Epithelial cell of proximal tubule (primary cell): ENCODE measurements around the gene HIVEP3. TPM values are rescaled to one million over a fixed set of nuclear protein-coding genes. Genes with fewer than 3 reads are reported as not detected.

ENCODE experiments used
- DNase-seq: peaks from one replicate; pipeline ENCODE4 v3.0.0-alpha.2; 2011; ENCODE audit warnings: low read depth
- H3K4me3 ChIP-seq: 2 replicates; pipeline ENCODE4 v1.5.1; 2011; ENCODE audit warnings: low read depth, mild to moderate bottlenecking, low read length
- total RNA-seq: library from RNA; depleted of rRNA; stranded (reverse); fragments of >200 nt; gene quantifications from 2 replicates; pipeline ENCODE4 v1.2.3, GENCODE V29; 2015
- TF ChIP-seq, protein P1 (sequence below): conservative IDR thresholded peaks from 2 replicates; pipeline ENCODE4 v1.5.1; 2012; ENCODE audit warnings: low read depth, mild to moderate bottlenecking, low read length

Gene HIVEP3
- total RNA-seq, 1 donor from 2014 or later, result 3.9 TPM

DNA sequence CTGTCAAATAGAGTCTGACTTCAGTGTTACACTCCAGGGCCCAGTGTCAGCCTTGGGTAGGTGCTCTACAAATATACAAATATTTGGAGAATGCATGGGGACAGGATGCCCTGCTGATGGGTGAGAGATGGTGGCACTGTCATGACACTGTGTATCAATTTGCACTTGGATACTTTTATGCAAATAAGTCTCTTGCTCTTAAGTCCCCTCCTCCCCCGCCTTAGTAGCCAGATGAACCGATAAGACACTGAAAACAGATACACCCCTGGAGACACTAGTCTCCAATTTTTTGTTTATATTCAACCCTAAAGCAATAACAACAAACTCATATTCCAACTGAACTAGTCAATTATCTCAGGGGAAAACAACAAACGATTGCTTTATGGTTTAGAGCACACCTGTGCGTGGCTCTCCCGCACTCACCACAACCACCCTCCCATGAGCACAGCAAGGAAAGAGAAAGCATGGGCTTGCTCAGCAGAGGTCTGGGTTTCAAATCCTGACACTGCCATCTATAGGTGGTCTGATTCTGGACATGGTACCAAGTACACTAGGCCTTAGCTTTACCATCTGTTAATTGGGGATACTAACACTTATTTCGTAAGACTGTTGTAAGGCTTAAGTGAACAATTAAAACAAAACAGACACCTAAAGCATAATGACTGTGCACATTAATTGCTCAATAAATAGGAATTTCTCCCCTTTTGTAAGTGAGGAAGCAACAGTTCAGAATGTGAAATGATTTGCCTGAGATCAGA is 50.3 kb downstream of the HIVEP3 start:
- TF ChIP-seq, protein P1, sequence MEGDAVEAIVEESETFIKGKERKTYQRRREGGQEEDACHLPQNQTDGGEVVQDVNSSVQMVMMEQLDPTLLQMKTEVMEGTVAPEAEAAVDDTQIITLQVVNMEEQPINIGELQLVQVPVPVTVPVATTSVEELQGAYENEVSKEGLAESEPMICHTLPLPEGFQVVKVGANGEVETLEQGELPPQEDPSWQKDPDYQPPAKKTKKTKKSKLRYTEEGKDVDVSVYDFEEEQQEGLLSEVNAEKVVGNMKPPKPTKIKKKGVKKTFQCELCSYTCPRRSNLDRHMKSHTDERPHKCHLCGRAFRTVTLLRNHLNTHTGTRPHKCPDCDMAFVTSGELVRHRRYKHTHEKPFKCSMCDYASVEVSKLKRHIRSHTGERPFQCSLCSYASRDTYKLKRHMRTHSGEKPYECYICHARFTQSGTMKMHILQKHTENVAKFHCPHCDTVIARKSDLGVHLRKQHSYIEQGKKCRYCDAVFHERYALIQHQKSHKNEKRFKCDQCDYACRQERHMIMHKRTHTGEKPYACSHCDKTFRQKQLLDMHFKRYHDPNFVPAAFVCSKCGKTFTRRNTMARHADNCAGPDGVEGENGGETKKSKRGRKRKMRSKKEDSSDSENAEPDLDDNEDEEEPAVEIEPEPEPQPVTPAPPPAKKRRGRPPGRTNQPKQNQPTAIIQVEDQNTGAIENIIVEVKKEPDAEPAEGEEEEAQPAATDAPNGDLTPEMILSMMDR, result peak; percentile 19
- no peak overlapping the region for H3K4me3 ChIP-seq
- DNase-seq, result no peak

DNA sequence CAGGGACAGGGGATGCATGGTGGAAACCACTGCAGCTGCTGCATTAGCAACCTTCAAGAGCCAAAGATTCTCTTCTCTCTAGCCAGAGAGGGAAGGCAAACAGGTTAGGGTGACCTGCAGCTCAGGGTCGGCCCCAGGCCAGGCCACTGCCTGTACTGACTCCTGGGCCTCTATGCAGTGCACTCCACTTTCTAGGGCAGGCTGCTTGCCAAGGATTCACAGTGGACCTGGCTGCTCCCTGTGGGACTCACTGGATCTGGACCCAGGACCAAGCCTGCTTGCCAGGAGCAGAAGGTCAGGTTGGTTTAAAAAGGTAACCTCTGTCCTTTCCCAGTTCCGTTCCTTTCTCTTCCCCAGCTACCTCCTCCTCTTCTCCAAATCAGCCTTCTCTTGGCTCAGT is 52.4 kb downstream of the HIVEP3 start:
- TF ChIP-seq, protein P1, result no peak

DNA sequence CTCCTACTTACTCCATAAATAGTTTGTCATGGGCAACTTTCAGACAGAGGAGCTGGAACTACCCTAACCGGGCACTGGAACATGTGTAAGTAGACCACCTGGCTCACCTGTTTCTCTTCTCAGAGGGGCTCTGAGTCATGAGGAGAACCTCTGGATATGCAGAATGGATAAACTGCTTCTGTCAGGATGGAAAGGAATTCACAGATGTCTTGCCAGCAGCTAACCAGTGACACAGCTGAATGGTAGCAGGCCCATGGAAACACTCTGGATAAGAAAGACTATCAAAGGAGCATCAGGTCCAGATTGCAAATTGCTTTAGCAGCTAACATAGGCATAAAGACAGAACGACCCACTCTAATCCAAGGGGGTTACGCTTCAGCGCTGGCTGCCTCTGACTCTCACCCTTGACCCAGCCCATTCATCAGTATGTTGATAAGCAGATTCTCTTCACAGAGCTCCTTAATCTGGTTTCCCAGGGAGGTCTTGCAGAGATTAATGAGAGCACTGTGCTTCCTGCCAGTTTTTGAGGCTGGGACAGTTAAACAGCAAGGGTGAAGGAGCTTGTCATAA is 54.2 kb downstream of the HIVEP3 start:
- no peak for DNase-seq
- TF ChIP-seq, protein P1, result no peak
- H3K4me3 ChIP-seq, result no peak overlapping the region

More for the DNA sequence above, 52.4 kb downstream of the HIVEP3 start:
- DNase-seq, result no peak
- H3K4me3 ChIP-seq, result no peak overlapping the region

DNA sequence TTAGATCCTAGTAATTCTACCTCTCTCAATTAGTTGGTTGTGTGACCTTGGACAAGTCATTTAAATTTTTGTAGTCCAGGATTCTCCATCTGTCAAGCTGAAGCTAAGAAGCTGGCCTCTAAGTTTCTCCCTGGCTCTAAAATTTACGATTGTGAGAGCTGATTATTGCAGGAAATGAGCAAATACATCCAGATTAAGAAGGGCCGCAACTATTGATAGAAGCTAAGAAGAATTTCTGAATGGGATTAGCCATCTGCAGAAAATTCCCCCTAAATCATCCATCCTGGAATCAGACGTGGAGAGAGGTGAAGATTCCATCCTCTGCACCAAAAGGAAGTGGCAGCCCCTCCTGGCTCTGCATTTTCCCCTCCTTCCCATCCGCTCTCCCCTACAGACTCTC is 55.0 kb downstream of the HIVEP3 start:
- TF ChIP-seq, protein P1, result no peak
- DNase-seq, result no peak
- no peak overlapping the region for H3K4me3 ChIP-seq

DNA sequence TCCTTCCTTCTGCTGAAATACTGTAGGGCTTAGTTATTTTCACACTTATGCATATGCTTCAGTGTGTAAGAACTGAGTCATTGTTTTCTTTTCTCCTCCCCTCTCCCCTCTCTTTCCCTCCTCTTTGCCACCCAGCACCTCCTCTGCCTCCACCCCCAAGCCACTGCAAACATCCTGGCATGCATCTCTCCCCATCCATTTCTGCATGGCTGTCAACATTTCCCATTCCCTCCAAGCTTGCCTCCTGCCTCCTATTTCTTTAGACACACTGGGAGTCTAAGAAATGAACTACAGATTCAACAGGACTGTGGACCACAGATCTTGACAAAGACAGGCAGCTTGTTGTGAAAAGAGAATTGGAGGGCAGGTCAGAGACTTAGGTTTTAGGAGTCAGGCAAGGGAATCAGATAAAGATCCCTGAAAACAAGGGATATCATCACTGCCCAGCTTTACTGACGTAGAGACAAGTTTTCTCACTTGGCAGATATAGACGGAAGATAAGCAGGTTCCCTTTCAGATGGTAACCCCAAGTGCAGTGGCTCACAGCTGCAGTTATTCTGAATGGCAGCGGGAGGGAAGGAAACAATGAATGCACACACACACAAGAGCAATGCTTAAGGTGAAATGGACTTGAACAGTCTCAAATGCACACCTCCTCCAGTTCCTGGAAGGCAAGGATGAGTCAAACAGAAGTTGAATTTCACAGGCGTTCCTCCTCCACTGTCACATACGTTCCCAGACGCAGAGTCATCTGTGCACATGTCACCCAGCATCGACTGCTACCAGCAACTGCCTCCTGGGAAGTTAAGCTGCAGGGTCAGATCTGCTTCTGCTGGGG is 56.1 kb downstream of the HIVEP3 start:
- H3K4me3 ChIP-seq, result no peak overlapping the region
- TF ChIP-seq, protein P1, result no peak
- peak; percentile 47 for DNase-seq

DNA sequence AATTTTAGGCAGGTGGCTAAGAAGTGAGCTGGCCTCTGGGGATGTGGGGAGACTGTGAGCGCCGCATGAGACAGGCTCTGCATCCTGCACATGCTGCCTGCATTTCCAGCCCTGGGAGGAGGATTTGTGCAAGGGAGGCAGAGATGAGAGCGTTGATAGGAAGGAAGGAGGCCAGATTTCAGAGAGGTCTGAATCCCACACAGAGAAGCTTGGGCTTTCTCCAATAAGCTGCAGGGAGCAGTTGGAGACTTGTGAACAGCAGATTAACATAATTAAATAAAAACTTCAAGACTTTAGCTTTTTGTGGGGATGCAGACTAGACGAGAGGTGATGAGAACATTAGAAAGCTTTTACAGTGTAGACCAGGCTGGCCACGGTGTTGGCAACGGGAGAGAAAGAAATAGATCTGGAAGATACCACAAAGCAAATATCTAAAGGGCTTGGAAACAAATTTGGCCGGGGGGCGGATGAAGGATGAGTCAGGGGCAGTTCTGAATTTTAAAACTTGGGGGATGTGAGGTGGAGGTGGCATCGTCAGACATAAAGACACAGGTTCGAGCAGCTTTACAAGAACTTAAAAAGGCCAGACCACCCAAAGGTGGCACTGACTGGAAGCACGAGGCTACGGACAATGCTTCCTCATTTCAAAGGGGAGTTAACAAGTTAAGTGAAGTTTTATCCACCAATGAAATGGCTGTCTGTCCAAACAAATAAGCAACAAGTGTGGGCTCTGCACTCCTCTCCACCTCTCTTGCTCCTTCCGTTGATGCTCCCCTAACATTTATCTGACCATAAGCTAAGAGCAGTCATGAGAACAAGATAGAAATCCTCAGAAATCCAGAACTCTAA is 57.0 kb downstream of the HIVEP3 start:
- DNase-seq, result no peak
- H3K4me3 ChIP-seq, result no peak overlapping the region
- TF ChIP-seq, protein P1, result no peak
